ENCODE measurements around the gene DLGAP1.

- TF ChIP-seq CTCF (conservative IDR thresholded peaks at IDR 0.05; ENCODE audit: low read depth, low read length) (no peak), MXI1 (IDR thresholded peaks at IDR 0.05; ENCODE audit: borderline replicate concordance, low read depth, low read length) (no peak), RAD21 (IDR thresholded peaks at IDR 0.05; ENCODE audit: low read length) (no peak), CHD1 (IDR thresholded peaks at IDR 0.05; ENCODE audit: low read depth, low read length) (no peak), RCOR1 (IDR thresholded peaks at IDR 0.05; ENCODE audit: insufficient replicate concordance, low read length) (no peak), ELK1 (IDR thresholded peaks at IDR 0.05; ENCODE audit: borderline replicate concordance, low read depth, low read length) (no peak)
Measured at GRCh38 chr18:4335386-4335785, 119.7 kb downstream of the DLGAP1 start.
